Left ventricle myocardium superior (tissue), 1 donor: Measurements from ENCODE around the gene AMH. TPM values are rescaled to one million over a fixed set of nuclear protein-coding genes. Genes with fewer than 3 reads are reported as not detected.

Experiments
- ATAC-seq: fragments of 200-7000 bp; cut with Tn5 transposase; one replicate; pipeline ENCODE4 v1.9.1; 2020; ENCODE audit warnings: mild to moderate bottlenecking, moderate library complexity
- DNase-seq: peaks from one replicate; pipeline ENCODE4 v3.0.0-alpha.2; 2020
- intact Hi-C: fragments of 100-400 bp; cut with micrococcal nuclease; formaldehyde crosslinking; loops from one replicate; pipeline ENCODE4 v1.11.0; 2022
- total RNA-seq: library from RNA; stranded (reverse); fragmentation: NEBNext Ultra II Directional; extraction: Animal tissue kit (Norgen Biotek cat#: 25700); gene quantifications from one replicate; pipeline ENCODE4 v1.2.1, GENCODE V29; 2021
- donor health status: DM: no; HTN: yes; CAD: no; lungs with severe emphysema.

The AMH gene
- total RNA-seq, 1 donor from 2014 or later = 1.6 TPM

DNA sequence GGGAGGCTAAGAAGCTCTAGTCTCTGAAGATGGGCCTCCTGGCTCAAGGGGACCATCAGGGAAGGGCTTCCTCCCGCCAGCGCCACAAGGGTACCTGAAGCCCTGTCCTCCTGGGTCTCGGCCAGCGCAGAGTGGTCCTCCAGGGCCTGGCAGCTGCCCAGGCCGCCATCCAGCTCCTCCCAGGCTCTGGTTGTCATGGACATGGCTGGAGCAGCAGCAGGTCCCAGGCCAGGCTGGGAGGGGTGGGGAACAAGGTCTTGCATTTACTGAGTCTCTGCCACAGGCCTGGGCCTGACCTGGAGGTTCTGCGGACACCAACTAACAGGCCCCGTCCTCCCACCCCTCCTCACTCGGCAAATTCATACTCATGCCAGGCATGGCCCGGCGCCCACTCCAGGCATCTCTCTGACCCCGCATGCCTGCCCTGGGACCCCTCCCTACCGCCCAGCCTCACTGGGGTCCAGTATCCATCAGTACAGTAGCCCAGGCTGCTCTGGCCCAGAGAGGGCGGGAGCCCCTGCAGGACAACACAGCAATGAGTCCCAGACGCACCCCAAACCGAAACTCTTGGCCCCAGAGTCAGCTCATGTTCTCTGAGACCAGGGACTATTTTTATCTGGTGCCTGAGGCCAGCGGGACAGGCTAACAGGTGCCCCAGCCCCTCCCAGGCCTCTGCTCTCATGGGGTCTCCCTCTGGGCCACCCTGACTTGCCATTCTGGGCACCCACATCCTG, 6.2 kb downstream of the AMH start:
- no peak for ATAC-seq
- DNase-seq = no peak
- intact Hi-C loops = no loop called here

DNA sequence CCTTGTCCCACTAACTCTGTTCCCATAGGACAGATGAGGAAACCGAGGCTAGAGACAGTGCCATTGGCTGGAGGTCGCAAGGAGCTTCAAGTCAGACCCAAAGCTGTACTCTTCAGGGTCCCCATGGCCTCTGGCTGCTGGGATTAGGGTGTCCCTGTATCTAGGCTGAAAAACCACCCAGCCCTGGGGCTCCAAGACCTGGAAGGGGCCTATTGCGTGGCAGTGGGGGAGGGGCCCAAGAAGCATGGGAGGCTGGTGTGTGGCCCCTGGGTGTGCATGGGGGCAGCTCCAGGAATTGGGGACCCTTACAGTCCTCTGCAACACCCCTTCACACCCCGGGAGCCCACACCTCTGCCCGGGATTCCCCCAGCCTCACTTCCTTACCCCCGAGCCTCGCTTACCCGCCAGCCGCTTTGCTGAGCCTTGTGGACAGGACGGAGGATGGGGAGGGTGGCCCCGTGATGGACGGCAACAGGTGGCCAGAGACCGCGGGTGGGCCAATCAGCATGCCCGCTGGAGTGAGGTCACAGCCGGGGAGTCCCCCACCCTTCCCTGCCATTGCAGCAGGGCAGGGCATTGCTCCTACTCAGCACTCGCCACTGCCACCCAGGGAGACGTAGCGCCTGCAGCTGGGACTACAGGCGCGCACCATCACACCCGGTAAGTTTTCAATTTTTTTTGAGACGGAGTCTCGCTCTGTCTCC, 7.0 kb downstream of the AMH start, which contains the start of gene JSRP1:
Gene JSRP1, minus strand, starts transcription at position 436 of the 704 bp plus-strand sequence. CDS start 1,103 bp downstream, outside the sequence.
- intact Hi-C loops = no loop called here
- DNase-seq (no peak), ATAC-seq (no peak)

DNA sequence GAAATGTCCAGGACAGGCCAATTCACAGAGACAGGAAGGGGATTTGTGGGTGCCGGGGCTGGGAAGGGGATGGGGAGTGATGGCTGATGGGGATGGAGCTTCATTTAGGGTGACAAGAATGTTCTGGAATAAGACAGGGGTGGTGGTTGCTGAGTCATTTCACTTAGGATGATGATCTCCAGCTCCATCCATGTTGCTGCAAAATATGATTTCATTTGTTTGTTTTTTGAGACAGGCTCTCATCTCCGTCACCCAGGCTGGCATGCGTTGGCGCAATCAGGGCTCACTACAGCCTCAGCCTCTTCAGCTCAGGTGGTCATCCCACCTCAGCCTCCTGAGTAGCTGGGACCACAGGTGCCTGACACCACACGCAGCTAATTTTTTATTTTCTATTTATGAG, 10.2 kb downstream of the AMH start:
- ATAC-seq (no peak), DNase-seq (no peak)

DNA sequence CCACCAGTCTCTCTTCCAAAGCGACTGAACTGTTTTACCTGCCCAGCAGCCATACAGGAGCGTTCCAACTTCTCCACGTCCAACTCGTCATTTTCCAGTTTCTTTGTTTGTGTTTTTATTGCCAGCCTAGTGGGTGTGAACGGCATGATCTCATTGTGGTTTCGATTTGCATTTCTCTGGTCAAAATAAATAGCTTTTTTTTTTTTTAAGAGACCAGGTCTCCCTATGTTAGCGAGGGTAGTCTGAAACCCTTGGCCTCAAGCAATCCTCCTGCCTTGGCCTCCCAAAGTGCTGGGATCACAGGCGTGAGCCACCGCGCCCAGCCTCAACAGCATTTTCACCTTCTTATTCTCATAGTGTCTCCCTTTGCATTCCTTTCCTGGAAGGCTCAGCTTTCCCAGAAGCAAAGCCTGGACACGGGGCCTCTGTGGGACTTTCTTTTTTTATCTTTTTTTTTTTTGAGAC, 11.2 kb downstream of the AMH start:
- ATAC-seq (no peak), DNase-seq (no peak)
- intact Hi-C loops = no loop called here

More for the DNA sequence above, 10.2 kb downstream of the AMH start:
- intact Hi-C loops = no loop called here

DNA sequence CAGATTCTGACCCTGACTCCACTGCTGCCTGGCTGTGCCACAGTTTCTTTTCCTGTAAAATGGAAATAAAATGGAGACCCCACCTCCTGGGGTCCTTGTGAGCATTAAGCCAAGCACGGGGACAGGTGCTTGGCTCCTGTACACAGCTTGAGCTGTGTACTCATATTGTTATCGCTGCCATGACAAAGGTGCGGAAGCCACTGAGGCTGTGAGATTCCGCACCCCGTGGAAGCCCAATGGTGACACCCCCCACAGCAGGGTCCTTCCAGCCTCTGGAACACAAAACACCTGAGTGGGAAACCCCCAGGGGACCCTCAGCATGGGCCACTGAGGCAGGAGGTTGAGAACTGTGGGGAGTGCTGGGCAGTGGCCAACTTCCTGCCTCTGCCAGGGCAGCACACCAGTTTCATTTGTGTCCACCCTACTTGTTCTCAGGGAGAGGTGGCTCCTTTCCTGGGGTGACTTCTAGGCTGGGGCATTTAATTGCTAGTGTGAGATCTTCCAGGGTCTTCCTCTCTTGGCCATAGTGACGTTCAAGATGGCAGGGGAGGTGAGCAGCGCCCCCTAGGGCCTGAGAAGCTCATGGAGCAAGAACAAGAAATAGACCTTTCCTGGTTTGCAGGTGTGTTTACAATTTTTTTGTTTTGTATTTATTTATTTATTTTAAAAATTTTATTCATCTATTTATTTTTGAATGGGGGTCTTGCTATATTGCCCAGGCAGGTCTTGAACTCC, 12.5 kb downstream of the AMH start:
- no peak for ATAC-seq
- intact Hi-C loops = no loop called here
- DNase-seq = peak; percentile 66

DNA sequence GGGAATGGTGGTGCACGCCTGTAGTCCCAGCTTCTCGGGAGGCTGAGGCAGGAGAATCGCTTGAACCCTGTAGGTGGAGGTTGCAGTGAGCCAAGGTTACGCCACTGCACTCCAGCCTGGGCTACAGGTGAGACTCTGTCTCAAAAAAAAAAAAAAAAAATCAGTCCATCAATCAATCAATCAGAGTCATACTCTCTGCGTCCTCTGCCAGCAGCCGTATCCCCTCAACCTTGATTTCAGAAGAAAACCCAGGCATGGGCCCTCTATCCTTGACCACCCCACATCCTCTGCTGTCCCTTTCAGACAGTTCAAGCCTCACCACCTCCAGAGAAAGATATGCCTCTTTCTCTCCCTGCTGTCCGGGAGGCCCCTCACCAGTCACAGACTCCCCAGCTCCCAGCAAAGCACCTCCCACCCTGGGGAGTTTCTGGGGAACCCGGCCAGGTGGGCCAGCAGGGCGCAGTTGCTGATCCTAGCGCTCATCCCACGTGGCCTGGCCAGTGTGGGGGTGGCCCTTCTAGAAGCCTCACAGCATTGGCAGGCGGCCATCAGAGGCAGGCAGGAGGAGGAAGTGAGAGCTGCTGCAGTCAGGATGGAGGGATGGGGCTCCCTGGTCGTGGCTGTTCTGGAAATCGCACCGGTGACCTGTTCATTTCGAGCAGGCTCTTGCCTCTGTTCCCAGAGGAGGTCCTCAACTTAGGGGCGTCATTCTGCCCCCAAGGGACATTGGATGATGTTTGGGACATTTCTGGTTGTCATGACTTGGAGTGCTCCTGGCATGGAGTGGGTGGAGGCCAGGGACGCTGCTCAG, 17.3 kb downstream of the AMH start:
- intact Hi-C loops = no loop called here
- ATAC-seq = no peak
- peak; percentile 92 for DNase-seq

DNA sequence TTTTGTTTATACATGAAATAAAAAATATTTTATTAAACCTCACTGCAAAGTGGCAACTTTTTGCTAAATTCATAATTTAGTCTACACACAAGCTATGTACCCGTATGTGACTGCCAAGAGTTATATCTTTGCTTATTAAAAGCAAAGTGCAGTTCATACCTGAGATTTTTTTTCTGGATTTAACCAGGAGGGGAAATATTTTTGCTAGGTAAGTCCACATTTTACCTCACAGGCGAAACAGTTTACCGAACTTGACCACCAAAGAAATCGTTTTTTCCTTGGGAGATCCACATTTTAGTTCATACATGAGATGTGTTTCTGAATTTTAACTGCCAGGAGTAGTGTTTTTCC, 19.3 kb downstream of the AMH start:
- ATAC-seq (no peak), DNase-seq (no peak)
- intact Hi-C loops = no loop called here

DNA sequence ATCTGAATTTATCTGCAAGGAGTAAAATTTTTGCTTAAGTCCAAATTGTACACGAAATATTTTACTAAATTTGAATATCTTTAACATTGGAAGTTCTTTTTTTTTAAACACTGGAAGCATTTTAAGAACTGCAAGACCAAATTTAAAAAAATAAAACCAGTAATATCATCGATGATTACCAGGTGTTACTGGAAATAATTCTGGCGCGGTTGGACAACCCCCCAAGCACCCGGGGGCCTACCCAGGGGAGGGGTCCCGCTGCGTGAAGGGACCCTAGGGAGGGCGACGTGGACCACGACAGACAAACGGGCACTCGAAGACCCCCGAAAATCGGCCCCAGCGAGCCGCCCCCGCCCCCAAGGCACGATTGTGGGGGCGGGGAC, 19.7 kb downstream of the AMH start:
- intact Hi-C loops = no loop called here
- ATAC-seq = no peak
- no peak for DNase-seq

DNA sequence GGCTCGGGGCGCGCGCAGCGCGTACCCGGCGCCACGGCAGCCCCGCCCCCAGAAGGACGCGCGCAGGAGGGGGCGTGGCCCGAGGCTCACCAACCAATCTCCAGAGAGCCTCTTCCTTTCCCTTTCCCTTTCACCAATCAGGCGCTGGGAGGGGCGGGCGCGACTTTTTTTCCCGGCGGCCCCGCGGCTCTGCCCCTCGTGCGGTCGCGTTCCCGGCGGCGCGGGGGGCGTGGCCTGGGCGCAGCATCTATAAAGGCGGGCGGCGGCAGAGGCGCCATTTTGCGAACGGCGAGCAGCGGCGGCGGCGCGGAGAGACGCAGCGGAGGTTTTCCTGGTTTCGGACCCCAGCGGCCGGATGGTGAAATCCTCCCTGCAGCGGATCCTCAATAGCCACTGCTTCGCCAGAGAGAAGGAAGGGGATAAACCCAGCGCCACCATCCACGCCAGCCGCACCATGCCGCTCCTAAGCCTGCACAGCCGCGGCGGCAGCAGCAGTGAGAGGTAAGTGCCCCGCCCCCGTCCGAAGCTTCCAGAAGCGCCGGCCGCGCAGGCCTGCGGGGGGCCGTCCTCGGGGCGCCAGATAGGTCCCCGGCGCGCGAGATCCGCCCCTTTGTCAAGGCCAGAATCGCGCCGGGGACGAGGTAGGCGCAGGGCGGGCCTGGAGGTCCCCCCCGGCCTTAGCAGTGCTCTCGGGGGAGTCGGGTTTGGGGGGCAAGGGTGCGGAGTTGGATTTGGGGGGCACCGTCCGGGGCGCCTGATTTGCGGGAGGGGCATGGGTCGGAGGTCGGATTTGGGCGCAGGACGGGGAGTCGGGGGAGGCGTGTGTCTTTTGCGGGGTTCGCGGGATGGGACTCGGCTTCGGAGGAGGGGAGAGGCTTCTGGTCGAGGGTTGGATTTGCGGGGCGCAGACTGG, 20.4 kb downstream of the AMH start:
- peak; percentile 99 for DNase-seq
- intact Hi-C loops = no loop called here
- peak; percentile 87 for ATAC-seq

DNA sequence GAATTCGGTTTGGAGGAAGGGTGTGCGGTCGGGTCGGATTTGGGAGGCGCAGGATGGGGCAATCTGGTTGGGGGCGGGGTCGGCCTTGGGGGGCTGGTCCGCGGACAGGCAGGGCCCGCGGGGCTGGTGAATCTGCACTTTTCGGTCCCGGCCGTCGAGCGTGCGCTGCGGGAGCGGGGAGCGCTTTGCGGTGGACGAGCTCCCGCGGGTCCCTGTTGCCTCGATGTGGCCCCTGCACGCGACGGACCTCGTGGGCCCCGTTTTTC, 21.0 kb downstream of the AMH start:
- DNase-seq (peak; percentile 73), ATAC-seq (peak; percentile 29)
- intact Hi-C loops = no loop called here

DNA sequence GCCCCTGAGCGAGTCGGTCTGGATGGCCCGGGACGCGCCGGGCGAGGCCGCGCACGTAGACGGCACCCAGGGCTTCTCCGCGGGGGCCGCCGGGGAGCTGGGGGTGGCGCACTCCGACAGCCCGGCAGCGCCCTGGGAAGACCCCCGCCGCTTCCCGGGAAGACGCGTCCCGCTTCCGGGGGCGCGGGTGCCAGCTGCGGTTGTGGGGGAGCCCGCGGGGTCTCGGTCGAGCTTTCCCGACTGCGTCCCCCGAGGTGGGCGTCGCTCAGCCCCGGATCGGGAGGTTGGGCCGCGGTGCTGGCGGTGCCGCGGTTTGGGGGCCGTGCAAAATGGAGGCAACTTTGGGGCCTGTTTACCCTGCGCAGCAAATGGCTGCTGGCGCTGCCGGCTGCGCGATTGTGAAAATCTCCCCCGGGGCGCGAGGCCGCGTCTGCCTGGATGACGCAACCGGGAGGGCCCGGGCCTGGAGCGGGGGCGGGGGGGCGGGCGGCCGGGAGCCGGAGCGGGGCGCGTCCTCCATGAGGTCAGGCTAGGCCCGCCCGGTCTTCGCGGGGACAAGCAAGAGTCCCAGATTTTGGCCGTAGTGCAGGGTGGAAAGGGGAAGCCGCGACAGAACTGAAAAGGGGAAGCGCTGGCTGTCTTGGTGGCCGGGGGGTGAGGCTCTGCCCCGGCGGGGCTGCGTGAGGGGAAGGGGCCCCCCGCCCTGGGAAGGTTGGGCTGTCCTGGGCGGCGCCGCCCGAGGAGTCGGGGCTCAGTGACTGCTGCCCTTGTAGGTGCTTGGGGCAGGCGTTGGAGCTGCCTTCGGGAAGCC, 21.5 kb downstream of the AMH start:
- DNase-seq (peak; percentile 92), ATAC-seq (peak; percentile 60)
- intact Hi-C loops = no loop called here

DNA sequence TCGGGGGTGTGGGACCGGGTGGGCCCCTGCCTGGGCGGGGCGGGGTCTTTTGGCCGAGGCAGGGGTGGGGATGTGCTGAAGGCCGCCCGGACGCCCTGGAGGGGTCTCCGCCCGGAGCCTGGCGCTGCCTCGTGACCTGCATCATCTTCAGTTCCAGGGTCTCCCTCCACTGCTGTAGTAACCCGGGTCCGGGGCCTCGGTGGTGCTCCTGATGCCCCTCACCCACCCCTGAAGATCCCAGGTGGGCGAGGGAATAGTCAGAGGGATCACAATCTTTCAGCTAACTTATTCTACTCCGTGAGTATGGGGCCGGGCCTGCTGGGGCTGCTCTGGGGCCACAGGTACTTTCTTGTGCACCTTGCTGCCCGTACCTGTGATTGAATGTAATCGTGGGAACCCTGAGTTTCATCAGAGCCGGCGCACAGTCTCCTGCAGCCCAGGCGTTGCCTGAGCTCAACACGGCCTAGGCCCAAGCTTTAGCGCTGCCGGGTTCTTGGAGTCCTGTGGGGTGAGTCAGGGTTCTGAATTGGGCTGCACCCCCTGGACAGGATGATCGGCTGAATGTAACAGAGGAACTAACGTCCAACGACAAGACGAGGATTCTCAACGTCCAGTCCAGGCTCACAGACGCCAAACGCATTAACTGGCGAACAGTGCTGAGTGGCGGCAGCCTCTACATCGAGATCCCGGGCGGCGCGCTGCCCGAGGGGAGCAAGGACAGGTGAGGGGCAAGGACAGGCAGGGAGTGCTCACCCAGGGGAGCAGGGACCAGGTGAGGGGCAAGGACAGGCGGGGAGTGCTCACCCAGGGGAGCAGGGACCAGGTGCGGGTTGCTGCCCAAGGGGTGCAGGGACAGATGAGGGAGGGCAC, 22.3 kb downstream of the AMH start:
- DNase-seq (no peak), ATAC-seq (no peak)
- intact Hi-C loops = no loop called here

DNA sequence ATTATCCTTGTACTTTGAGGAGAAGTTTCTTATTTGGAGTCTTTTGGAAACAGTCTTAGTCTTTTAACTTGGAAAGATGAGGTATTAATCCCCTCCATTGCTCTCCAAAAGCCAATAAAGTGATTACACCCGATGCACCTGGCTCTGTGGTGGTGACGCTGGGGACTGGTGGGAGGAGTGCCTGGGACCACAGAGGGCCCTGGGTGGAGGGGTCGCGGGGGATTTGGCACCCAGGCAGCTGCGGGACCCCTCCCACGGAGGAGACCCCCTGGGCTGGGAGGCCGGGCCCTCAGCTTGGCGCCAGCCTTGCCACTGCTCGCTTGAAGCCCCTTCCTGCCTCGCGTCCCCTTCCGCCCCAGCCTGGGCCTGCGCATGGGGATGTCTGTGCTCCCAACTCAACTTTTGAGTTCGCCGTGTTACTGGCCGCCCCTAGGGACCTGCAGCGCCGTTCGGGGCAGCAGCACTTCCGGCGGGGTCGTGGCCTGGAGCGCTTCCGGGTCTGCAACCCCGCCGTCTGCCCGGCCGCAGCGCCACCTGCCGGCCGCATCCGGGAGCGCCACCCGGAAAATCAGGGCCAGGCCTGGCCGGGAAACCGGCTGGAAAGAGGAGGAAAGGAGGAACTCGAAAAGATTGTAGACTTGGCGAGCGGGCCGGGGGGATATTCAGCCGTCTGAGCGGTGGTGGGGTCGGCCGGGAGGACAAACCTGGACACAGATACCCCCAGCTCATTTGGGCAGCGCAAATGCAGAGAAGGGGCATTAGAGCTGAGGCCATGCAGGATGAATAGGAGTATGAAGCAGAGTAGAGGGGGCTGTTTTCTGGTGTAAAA, 24.4 kb downstream of the AMH start:
- ATAC-seq = peak; percentile 10
- peak; percentile 89 for DNase-seq
- intact Hi-C loops = no loop called here

DNA sequence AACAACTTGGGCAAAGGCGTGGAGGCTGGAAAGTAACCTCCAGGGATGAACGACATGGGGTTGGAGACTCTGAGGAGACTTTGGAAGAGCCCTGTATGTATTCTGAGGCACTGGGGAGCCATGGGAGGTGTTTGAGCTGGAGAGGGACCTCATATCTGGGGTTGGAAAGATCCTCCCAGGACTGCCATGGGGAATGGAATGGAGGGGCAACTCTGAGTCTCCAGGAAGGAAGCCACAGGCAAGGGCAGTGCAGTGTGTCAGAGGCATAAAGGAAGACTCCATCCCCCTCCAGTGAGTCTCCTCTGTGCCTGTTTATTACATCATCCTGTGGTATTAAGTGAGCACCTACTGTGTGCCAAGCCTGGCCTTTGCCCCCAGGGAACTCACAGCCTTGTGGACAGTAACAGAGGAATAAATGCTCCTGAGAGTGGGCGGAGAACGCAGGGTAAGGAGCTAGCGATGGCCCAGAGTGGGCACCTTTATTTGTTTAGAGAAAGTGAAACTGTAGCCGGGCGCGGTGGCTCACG, 25.1 kb downstream of the AMH start:
- no peak for DNase-seq

DNA sequence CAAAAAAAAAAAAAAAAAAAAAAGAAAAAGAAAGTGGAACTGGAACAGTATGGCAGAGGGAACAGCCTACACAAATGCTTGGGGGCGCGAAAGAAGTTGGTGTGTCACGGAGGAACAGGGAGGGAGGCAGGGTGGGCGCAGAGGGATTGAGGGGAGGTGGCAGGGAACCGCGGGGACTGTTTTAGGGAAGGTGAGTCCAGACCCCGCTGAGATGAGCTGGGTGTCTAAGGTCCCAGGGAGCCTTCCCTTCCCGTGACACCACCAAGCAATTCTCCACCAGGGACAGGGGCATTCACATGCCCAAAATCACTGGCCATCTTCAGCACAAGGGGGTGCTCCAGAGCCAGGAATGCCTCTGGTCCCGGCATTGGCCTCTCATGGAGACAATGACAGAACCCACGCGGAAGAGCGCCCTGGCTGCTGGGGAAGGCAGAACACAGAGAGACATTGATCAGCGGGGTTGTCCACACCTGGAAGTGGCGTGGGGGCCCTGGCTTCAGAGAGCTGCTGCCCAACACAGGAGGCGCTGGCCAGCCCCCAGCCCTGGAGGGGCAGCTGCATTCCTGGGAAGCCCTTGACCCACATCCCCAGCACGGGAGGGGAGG, 25.9 kb downstream of the AMH start:
- intact Hi-C loops = no loop called here
- ATAC-seq = peak; percentile 25
- peak; percentile 74 for DNase-seq

More for the DNA sequence above, 25.1 kb downstream of the AMH start:
- no peak for ATAC-seq
- intact Hi-C loops = no loop called here
